HCT116 (cell line): Measurements from ENCODE around the gene KCNE4.

Experiments
- CEBPB ChIP-seq: IDR thresholded peaks from 2 replicates; pipeline ENCODE4 v1.6.1; 2012; ENCODE audit warnings: low read depth
- EZH2 ChIP-seq: fragments of 200-600 bp; sonication (generic); IDR thresholded peaks from 2 replicates; pipeline ENCODE4 v1.6.1; 2017; ENCODE audit warnings: antibody characterized with exemption, mixed run types
- POLR2AphosphoS5 ChIP-seq: IDR thresholded peaks from 2 replicates; pipeline ENCODE4 v1.6.1; 2011; ENCODE audit warnings: mild to moderate bottlenecking, low read depth, low read length, moderate library complexity
- TF ChIP-seq, protein P1 (sequence below), 3 experiments: fragments of 200-600 bp in 1 of 3; sonication (generic) in 1 of 3; IDR thresholded peaks in 2 of 3; conservative IDR thresholded peaks in 1 of 3; 2 replicates each; pipeline ENCODE4 v1.5.1; 2012 to 2017; ENCODE audit warnings: low read depth in 2 of 3, low read length in 2 of 3, antibody characterized with exemption in 1 of 3, borderline replicate concordance in 1 of 3, control low read depth in 1 of 3, mild to moderate bottlenecking in 1 of 3, mixed read lengths in 1 of 3, mixed run types in 1 of 3, moderate library complexity in 1 of 3; ENCODE audit not compliant: insufficient read depth in 1 of 3
- TF ChIP-seq, protein P2 (sequence below): IDR thresholded peaks from 2 replicates; pipeline ENCODE4 v1.6.1; 2011; ENCODE audit warnings: mild to moderate bottlenecking, low read length, moderate library complexity; ENCODE audit not compliant: insufficient replicate concordance; ENCODE audit errors: extremely low read depth

DNA sequence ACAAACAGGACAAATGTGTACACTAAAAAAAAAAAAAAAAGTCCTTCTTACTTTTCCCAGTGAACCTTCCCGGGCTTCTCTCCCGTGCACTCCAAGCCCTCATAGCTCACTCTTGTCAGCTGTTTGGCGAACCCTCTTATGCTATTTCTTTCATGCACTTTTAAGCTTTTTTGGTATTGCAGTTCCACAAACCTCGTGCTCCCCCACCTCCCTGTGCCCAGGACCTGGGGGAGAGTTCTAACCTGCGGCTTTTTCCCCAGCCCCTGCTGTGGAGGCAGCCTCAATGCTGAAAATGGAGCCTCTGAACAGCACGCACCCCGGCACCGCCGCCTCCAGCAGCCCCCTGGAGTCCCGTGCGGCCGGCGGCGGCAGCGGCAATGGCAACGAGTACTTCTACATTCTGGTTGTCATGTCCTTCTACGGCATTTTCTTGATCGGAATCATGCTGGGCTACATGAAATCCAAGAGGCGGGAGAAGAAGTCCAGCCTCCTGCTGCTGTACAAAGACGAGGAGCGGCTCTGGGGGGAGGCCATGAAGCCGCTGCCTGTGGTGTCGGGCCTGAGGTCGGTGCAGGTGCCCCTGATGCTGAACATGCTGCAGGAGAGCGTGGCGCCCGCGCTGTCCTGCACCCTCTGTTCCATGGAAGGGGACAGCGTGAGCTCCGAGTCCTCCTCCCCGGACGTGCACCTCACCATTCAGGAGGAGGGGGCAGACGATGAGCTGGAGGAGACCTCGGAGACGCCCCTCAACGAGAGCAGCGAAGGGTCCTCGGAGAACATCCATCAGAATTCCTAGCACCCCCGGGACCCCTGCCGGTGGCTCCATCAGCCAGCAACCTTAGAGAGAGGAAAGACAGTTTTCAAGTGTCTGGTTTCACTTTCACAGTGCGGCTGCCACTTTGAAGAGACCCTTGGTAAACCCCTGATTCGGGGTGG lies 826 bp downstream of the KCNE4 start:
- no peak for TF ChIP-seq POLR2AphosphoS5
- no peak for TF ChIP-seq CEBPB
- TF ChIP-seq EZH2 = no peak
- TF ChIP-seq, protein P1, sequence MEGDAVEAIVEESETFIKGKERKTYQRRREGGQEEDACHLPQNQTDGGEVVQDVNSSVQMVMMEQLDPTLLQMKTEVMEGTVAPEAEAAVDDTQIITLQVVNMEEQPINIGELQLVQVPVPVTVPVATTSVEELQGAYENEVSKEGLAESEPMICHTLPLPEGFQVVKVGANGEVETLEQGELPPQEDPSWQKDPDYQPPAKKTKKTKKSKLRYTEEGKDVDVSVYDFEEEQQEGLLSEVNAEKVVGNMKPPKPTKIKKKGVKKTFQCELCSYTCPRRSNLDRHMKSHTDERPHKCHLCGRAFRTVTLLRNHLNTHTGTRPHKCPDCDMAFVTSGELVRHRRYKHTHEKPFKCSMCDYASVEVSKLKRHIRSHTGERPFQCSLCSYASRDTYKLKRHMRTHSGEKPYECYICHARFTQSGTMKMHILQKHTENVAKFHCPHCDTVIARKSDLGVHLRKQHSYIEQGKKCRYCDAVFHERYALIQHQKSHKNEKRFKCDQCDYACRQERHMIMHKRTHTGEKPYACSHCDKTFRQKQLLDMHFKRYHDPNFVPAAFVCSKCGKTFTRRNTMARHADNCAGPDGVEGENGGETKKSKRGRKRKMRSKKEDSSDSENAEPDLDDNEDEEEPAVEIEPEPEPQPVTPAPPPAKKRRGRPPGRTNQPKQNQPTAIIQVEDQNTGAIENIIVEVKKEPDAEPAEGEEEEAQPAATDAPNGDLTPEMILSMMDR (IDR thresholded peaks at IDR 0.05 in 2 of 3, conservative IDR thresholded peaks at IDR 0.05 in 1 of 3; ENCODE audit: borderline replicate concordance in 1 of 3, insufficient read depth in 1 of 3, low read depth in 2 of 3, low read length in 2 of 3) = no peak
- TF ChIP-seq, protein P2, sequence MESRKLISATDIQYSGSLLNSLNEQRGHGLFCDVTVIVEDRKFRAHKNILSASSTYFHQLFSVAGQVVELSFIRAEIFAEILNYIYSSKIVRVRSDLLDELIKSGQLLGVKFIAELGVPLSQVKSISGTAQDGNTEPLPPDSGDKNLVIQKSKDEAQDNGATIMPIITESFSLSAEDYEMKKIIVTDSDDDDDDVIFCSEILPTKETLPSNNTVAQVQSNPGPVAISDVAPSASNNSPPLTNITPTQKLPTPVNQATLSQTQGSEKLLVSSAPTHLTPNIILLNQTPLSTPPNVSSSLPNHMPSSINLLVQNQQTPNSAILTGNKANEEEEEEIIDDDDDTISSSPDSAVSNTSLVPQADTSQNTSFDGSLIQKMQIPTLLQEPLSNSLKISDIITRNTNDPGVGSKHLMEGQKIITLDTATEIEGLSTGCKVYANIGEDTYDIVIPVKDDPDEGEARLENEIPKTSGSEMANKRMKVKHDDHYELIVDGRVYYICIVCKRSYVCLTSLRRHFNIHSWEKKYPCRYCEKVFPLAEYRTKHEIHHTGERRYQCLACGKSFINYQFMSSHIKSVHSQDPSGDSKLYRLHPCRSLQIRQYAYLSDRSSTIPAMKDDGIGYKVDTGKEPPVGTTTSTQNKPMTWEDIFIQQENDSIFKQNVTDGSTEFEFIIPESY = no peak
